HCT116 (cell line): Measurements from ENCODE around the gene TBL1X. TPM values are rescaled to one million over a fixed set of nuclear protein-coding genes. Genes with fewer than 3 reads are reported as not detected.

Source experiments
- ATAC-seq: fragments of 200-7000 bp; cut with Tn5 transposase; 2 replicates; pipeline ENCODE4 v1.9.1; 2020; ENCODE audit warnings: mild to moderate bottlenecking, moderate library complexity
- BruUV-seq: library from RNA; stranded (reverse); fragments of 400-500 nt; replicated peaks from 2 replicates; lab custom pipeline; 2021; lab: Mats Ljungman, UMichigan
- CTCF ChIA-PET: fragments of 300-600 bp; sonication (Branson Sonifier 250); formaldehyde crosslinking; loops from one replicate; lab custom pipeline; 2021; ENCODE audit warnings: antibody characterized with exemption; lab: Charles Lee
- POLR2A ChIA-PET: fragments of 300-600, 350-600 bp; sonication (Branson Sonifier 250); formaldehyde crosslinking; loops from one replicate; lab custom pipeline; 2021; ENCODE audit warnings: antibody characterized with exemption; lab: Charles Lee
- RAD21 ChIA-PET, 2 experiments: fragments of 300-600 bp; sonication (Branson Sonifier 250); formaldehyde crosslinking; loops; one replicate each; lab custom pipeline; 2023; ENCODE audit warnings: low total read pairs in 2 of 2; ENCODE audit not compliant: uncharacterized antibody in 2 of 2, unreplicated experiment in 2 of 2, low non-redundant PET in 1 of 2; lab: Charles Lee
- DNase-seq: peaks from one replicate; pipeline ENCODE4 v3.0.0-alpha.2; 2010; ENCODE audit warnings: low read depth, low spot score
- H2AFZ ChIP-seq: fragments of 200-600 bp; shearing (Covaris generic), sonication (generic); 2 replicates; pipeline ENCODE4 v1.6.1; 2017; ENCODE audit warnings: low read depth, mixed run types, mixed read lengths, antibody characterized with exemption, low read length; ENCODE audit not compliant: poor library complexity, severe bottlenecking
- H3K27ac ChIP-seq: 2 replicates; pipeline ENCODE4 v1.5.1; 2012; ENCODE audit warnings: low read depth, low read length
- H3K27me3 ChIP-seq: fragments of 200-600 bp; sonication (generic); 2 replicates; pipeline ENCODE4 v1.6.1; 2016; ENCODE audit warnings: mixed run types, low read length, mixed read lengths; ENCODE audit not compliant: insufficient read depth
- H3K36me3 ChIP-seq, 2 experiments: fragments of 200-500 bp in 1 of 2; fragments of 200-600 bp in 1 of 2; sonication (Bioruptor generic) in 1 of 2; sonication (generic) in 1 of 2; 2 replicates each; pipeline versions ENCODE4 v1.5.1 to v1.6.1; 2014 to 2016; ENCODE audit warnings: low read length in 2 of 2, inconsistent platforms in 1 of 2, mixed read lengths in 1 of 2, mixed run types in 1 of 2; ENCODE audit not compliant: insufficient read depth in 2 of 2, control insufficient read depth in 1 of 2
- H3K4me1 ChIP-seq, 2 experiments: fragments of 200-600 bp in 1 of 2; sonication (generic) in 1 of 2; 2 replicates each; pipeline versions ENCODE4 v1.5.1 to v1.6.1; 2012 to 2017; ENCODE audit warnings: low read length in 2 of 2, inconsistent platforms in 1 of 2, mild to moderate bottlenecking in 1 of 2, mixed read lengths in 1 of 2, mixed run types in 1 of 2, moderate library complexity in 1 of 2; ENCODE audit not compliant: insufficient read depth in 2 of 2, control insufficient read depth in 1 of 2
- H3K4me2 ChIP-seq: fragments of 200-600 bp; sonication (generic); 2 replicates; pipeline ENCODE4 v1.6.1; 2017; ENCODE audit warnings: mixed run types, low read length, mixed read lengths
- H3K4me3 ChIP-seq, 2 experiments: fragments of 200-600 bp in 1 of 2; sonication (generic) in 1 of 2; replicated peaks in 1 of 2; 2 replicates each; pipeline ENCODE4 v1.5.1; 2011 to 2016; ENCODE audit warnings: low read length in 2 of 2, control low read depth in 1 of 2, low read depth in 1 of 2, mild to moderate bottlenecking in 1 of 2, mixed read lengths in 1 of 2, mixed run types in 1 of 2
- H3K79me2 ChIP-seq: fragments of 200-600 bp; sonication (generic); 2 replicates; pipeline ENCODE4 v1.6.1; 2017; ENCODE audit warnings: mild to moderate bottlenecking, mixed run types, low read length, moderate library complexity, mixed read lengths; ENCODE audit not compliant: insufficient read depth
- H3K9ac ChIP-seq: fragments of 200-600 bp; sonication (generic); 2 replicates; pipeline ENCODE4 v1.6.1; 2016; ENCODE audit warnings: low read length, mixed read lengths
- H3K9me2 ChIP-seq: fragments of 200-600 bp; sonication (generic), shearing (Covaris generic); 2 replicates; pipeline ENCODE4 v1.6.1; 2017; ENCODE audit warnings: mixed run types, mild to moderate bottlenecking, moderate library complexity; ENCODE audit not compliant: insufficient read depth
- H3K9me3 ChIP-seq, 2 experiments: fragments of 200-500 bp in 1 of 2; fragments of 200-600 bp in 1 of 2; sonication (Bioruptor generic) in 1 of 2; sonication (generic) in 1 of 2; 2 replicates each; pipeline ENCODE4 v1.6.1; 2014 to 2017; ENCODE audit warnings: low read length in 2 of 2, mixed read lengths in 2 of 2, inconsistent platforms in 1 of 2, low read depth in 1 of 2, mild to moderate bottlenecking in 1 of 2, mixed run types in 1 of 2, moderate library complexity in 1 of 2; ENCODE audit not compliant: control insufficient read depth in 1 of 2, insufficient read depth in 1 of 2
- H4K20me1 ChIP-seq: fragments of 200-600 bp; sonication (generic), shearing (Covaris generic); 2 replicates; pipeline ENCODE4 v1.6.1; 2017; ENCODE audit warnings: mixed run types, mild to moderate bottlenecking, moderate library complexity; ENCODE audit not compliant: insufficient read depth
- ATF3 ChIP-seq: IDR thresholded peaks from 2 replicates; pipeline ENCODE4 v1.6.1; 2012
- CBX3 ChIP-seq: IDR thresholded peaks from 2 replicates; pipeline ENCODE4 v1.6.1; 2012; ENCODE audit warnings: low read depth
- CEBPB ChIP-seq: IDR thresholded peaks from 2 replicates; pipeline ENCODE4 v1.6.1; 2012; ENCODE audit warnings: low read depth
- EGR1 ChIP-seq: IDR thresholded peaks from 2 replicates; pipeline ENCODE4 v1.6.1; 2012; ENCODE audit warnings: low read depth
- ELF1 ChIP-seq: IDR thresholded peaks from 2 replicates; pipeline ENCODE4 v1.6.1; 2012; ENCODE audit warnings: low read depth, borderline replicate concordance
- FOSL1 ChIP-seq: IDR thresholded peaks from 2 replicates; pipeline ENCODE4 v1.6.1; 2012; ENCODE audit warnings: low read depth
- JUND ChIP-seq: IDR thresholded peaks from 2 replicates; pipeline ENCODE4 v1.6.1; 2012
- POLR2A ChIP-seq: IDR thresholded peaks from 2 replicates; pipeline ENCODE4 v1.7.0; 2011; ENCODE audit warnings: borderline replicate concordance; ENCODE audit not compliant: insufficient read depth, insufficient read length; ENCODE audit errors: extremely low read depth
- POLR2AphosphoS5 ChIP-seq: IDR thresholded peaks from 2 replicates; pipeline ENCODE4 v1.6.1; 2011; ENCODE audit warnings: mild to moderate bottlenecking, low read depth, low read length, moderate library complexity
- RAD21 ChIP-seq: IDR thresholded peaks from 2 replicates; pipeline ENCODE4 v1.6.1; 2012; ENCODE audit warnings: low read depth, mild to moderate bottlenecking
- SP1 ChIP-seq: IDR thresholded peaks from 2 replicates; pipeline ENCODE4 v1.6.1; 2012; ENCODE audit warnings: low read depth
- SRF ChIP-seq: IDR thresholded peaks from 2 replicates; pipeline ENCODE4 v1.6.1; 2012; ENCODE audit warnings: low read depth
- TCF7L2 ChIP-seq: IDR thresholded peaks from 2 replicates; pipeline ENCODE4 v1.7.0; 2011; ENCODE audit warnings: borderline replicate concordance, inconsistent platforms; ENCODE audit not compliant: insufficient read depth, insufficient read length; ENCODE audit errors: extremely low read depth
- ZNF274 ChIP-seq: fragments of 200-500 bp; sonication (Bioruptor generic); IDR thresholded peaks from 2 replicates; pipeline ENCODE4 v1.6.1; 2014; ENCODE audit warnings: mild to moderate bottlenecking, low read depth, low read length, inconsistent platforms
- intact Hi-C: fragments of 100-400 bp; cut with micrococcal nuclease; formaldehyde crosslinking; loops from 2 replicates; pipeline ENCODE4 v1.10.0; 2022
- total RNA-seq: library from RNA; stranded (reverse); gene quantifications from one replicate; pipeline ENCODE4 v1.2.1, GENCODE V29; 2021; ENCODE audit not compliant: unreplicated experiment
- TF ChIP-seq, protein P1 (sequence below): IDR thresholded peaks from 2 replicates; pipeline ENCODE4 v1.6.1; 2011; ENCODE audit warnings: mild to moderate bottlenecking, low read length, moderate library complexity; ENCODE audit not compliant: insufficient replicate concordance; ENCODE audit errors: extremely low read depth

The TBL1X gene
- total RNA-seq, 1 experiment from 2014 or later = 37.8 TPM

DNA sequence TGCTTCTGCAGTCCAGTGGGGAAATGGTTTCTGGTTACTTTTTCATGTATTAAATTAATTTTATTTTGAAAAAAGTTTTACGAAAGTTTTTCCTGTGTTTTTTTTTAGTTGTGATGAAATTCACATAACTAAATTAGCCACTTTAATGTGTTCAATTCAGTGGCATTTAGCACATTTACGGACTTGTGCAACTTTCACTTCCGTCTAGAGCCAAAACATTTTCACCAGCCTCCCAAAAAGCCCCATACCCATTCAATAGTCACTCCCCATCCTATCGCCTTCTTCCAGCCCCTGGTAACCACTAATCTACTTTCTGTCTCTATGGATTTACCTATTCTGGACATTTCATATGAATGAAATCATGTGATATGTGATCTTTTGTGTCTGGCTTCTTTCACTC lies 22.8 kb upstream of the TBL1X start (continued):
- TF ChIP-seq, protein P1, sequence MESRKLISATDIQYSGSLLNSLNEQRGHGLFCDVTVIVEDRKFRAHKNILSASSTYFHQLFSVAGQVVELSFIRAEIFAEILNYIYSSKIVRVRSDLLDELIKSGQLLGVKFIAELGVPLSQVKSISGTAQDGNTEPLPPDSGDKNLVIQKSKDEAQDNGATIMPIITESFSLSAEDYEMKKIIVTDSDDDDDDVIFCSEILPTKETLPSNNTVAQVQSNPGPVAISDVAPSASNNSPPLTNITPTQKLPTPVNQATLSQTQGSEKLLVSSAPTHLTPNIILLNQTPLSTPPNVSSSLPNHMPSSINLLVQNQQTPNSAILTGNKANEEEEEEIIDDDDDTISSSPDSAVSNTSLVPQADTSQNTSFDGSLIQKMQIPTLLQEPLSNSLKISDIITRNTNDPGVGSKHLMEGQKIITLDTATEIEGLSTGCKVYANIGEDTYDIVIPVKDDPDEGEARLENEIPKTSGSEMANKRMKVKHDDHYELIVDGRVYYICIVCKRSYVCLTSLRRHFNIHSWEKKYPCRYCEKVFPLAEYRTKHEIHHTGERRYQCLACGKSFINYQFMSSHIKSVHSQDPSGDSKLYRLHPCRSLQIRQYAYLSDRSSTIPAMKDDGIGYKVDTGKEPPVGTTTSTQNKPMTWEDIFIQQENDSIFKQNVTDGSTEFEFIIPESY = no peak
- TF ChIP-seq CEBPB (no peak), TCF7L2 (no peak)

- Histone ChIP-seq H3K4me3 (no peak overlapping the region), H4K20me1 (no peaks in the 10 kb centered on the region), H3K79me2 (no peaks in the 10 kb centered on the region), H3K9ac (no peak overlapping the region), H3K27me3 (no peaks in the 10 kb centered on the region), H3K27ac (no peak overlapping the region), H3K9me3 (no peaks in the 10 kb centered on the region), H3K4me1 (no peaks in the 10 kb centered on the region), H2AFZ (no peak overlapping the region), H3K4me2 (no peak overlapping the region), H3K36me3 (no peaks in the 10 kb centered on the region), H3K9me2 (no peaks in the 10 kb centered on the region)
- no TSS peak for BruUV-seq
- RAD21 ChIA-PET = no interaction called here
- no peak for DNase-seq
- TF ChIP-seq FOSL1 = no peak
- no peak for TF ChIP-seq ZNF274
- no peak for TF ChIP-seq POLR2AphosphoS5
- TF ChIP-seq ATF3 = no peak
- no peak for TF ChIP-seq EGR1
- no peak for TF ChIP-seq ELF1
- TF ChIP-seq RAD21 = no peak
- no peak for TF ChIP-seq POLR2A
- no peak for TF ChIP-seq SP1
- no peak for TF ChIP-seq CBX3
- no peak for TF ChIP-seq SRF
- TF ChIP-seq CEBPB = no peak
- no peak for TF ChIP-seq JUND
- intact Hi-C loops = no loop called here
- CTCF ChIA-PET = no interaction called here
- POLR2A ChIA-PET = no interaction called here
- no peak for ATAC-seq
Measured at GRCh38 chrX:9443327-9443726, 21.5 kb upstream of the TBL1X start.
